ENCODE results near the gene PLD1. TPM values are rescaled to one million over a fixed set of nuclear protein-coding genes. Genes with fewer than 3 reads are reported as not detected.

PLD1 gene
- total RNA-seq, 1 donor from 2014 or later, result 13.9 TPM

DNA sequence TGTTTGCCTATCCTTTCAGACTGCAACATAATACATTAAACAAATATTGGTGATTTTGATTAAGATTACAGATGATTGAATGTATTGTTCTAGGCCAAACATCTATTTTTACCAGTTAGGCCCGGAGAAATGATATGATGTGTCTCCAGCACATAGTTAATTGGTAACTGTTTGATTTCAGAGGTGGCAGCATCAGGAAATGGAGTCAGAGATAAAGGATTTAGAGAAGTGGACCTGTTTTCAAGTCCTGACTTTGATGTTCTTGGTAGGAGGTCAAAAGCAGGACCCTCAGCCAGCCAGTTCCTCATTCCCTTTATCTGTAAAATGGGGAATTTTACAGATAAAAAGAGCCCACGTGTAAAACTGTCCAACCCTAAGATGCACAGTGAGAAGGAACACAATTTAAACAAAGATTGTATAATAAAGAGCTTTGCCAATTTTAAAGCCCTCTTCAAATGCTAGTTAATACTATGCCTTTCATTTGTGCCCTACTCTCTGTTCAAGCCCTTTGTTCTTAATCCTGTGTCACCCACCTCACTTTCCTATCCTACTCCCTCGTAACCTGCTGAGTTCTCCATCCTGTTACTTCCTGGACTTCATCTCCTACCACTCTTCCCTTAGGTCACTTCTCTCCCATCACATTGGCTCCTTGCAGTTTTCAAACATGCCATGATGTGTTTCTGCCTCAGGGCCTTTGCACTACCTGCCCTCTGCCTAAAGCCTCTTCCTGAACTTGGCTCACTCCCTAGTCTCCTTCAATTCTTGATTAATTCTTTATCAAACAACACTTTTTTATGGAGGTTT lies 35.4 kb upstream of the PLD1 start:
- H3K9me3 Mint-ChIP-seq (ENCODE audit: unreplicated experiment), result peaks cover 4% of the 10 kb centered on the region
- TF ChIP-seq, protein P1, sequence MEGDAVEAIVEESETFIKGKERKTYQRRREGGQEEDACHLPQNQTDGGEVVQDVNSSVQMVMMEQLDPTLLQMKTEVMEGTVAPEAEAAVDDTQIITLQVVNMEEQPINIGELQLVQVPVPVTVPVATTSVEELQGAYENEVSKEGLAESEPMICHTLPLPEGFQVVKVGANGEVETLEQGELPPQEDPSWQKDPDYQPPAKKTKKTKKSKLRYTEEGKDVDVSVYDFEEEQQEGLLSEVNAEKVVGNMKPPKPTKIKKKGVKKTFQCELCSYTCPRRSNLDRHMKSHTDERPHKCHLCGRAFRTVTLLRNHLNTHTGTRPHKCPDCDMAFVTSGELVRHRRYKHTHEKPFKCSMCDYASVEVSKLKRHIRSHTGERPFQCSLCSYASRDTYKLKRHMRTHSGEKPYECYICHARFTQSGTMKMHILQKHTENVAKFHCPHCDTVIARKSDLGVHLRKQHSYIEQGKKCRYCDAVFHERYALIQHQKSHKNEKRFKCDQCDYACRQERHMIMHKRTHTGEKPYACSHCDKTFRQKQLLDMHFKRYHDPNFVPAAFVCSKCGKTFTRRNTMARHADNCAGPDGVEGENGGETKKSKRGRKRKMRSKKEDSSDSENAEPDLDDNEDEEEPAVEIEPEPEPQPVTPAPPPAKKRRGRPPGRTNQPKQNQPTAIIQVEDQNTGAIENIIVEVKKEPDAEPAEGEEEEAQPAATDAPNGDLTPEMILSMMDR (IDR thresholded peaks at IDR 0.05), result no peak
- H3K4me1 Mint-ChIP-seq (ENCODE audit: unreplicated experiment), result peaks cover 67% of the 10 kb centered on the region
- H3K4me3 Mint-ChIP-seq (ENCODE audit: unreplicated experiment), result no peak overlapping the region
- peak overlapping the region; percentile 39 for H3K27ac Mint-ChIP-seq (ENCODE audit: unreplicated experiment)
- H3K36me3 Mint-ChIP-seq (ENCODE audit: unreplicated experiment), result peaks cover 1% of the 10 kb centered on the region
- H3K27me3 Mint-ChIP-seq (ENCODE audit: unreplicated experiment), result no peaks in the 10 kb centered on the region
- DNase-seq (ENCODE audit: extremely low spot score, unreplicated experiment), result no peak

- TF ChIP-seq, protein P1 (IDR thresholded peaks at IDR 0.05), result no peak
- peaks cover 67% of the 10 kb centered on the region for H3K4me1 Mint-ChIP-seq (ENCODE audit: unreplicated experiment)
- H3K27ac Mint-ChIP-seq (ENCODE audit: unreplicated experiment), result peak overlapping the region; percentile 24
- peaks cover 1% of the 10 kb centered on the region for H3K36me3 Mint-ChIP-seq (ENCODE audit: unreplicated experiment)
- no peaks in the 10 kb centered on the region for H3K27me3 Mint-ChIP-seq (ENCODE audit: unreplicated experiment)
- DNase-seq (ENCODE audit: extremely low spot score, unreplicated experiment), result no peak
- no peak overlapping the region for H3K4me3 Mint-ChIP-seq (ENCODE audit: unreplicated experiment)
- H3K9me3 Mint-ChIP-seq (ENCODE audit: unreplicated experiment), result peaks cover 4% of the 10 kb centered on the region
Measured at GRCh38 chr3:171844873-171845272, 34.6 kb upstream of the PLD1 start.

GRCh38 chr3:171842864-171843518 lies 32.7 kb upstream of the PLD1 start, which contains the start of gene TMEM212:
Gene TMEM212 (plus strand): TSS chr3:171843349. CDS start chr3:171843384, 35 bp downstream.
- Mint-ChIP-seq H3K36me3 (ENCODE audit: unreplicated experiment) (peaks cover 1% of the 10 kb centered on the region), H3K4me1 (ENCODE audit: unreplicated experiment) (peaks cover 73% of the 10 kb centered on the region), H3K27me3 (ENCODE audit: unreplicated experiment) (no peaks in the 10 kb centered on the region), H3K4me3 (ENCODE audit: unreplicated experiment) (no peak within 1 kb of the TSS), H3K9me3 (ENCODE audit: unreplicated experiment) (peaks cover 4% of the 10 kb centered on the region), H3K27ac (ENCODE audit: unreplicated experiment) (peak within 1 kb of the TSS; percentile 67)
- TF ChIP-seq, protein P1 (IDR thresholded peaks at IDR 0.05), result no peak
- no peak for DNase-seq (ENCODE audit: extremely low spot score, unreplicated experiment)

DNA sequence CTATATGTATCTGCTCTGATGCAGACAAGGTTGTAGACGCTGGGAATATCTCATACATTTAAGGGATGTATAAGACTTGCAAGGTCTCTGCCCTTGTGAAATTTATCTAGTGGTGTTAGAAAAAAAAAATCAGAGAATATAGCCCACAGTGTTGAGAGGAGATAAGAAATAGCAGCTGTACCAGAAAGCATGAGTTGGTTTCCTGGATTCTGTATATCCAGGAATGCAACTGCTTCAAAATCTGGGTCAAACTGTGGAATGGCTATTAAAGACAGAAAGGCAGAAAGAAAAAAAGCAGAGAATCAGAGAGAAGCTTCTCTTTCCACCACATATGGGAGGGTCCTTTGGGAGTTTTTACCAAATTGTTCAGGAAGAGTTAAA lies 31.3 kb upstream of the PLD1 start:
- no peak overlapping the region for H3K4me3 Mint-ChIP-seq (ENCODE audit: unreplicated experiment)
- H3K27ac Mint-ChIP-seq (ENCODE audit: unreplicated experiment), result peak overlapping the region; percentile 59
- H3K36me3 Mint-ChIP-seq (ENCODE audit: unreplicated experiment), result peaks cover 1% of the 10 kb centered on the region
- TF ChIP-seq, protein P1 (IDR thresholded peaks at IDR 0.05), result no peak
- DNase-seq (ENCODE audit: extremely low spot score, unreplicated experiment), result no peak
- peaks cover 75% of the 10 kb centered on the region for H3K4me1 Mint-ChIP-seq (ENCODE audit: unreplicated experiment)
- peaks cover 4% of the 10 kb centered on the region for H3K9me3 Mint-ChIP-seq (ENCODE audit: unreplicated experiment)
- H3K27me3 Mint-ChIP-seq (ENCODE audit: unreplicated experiment), result no peaks in the 10 kb centered on the region
